ENCODE data around the gene ELAVL3. TPM values are rescaled to one million over a fixed set of nuclear protein-coding genes. Genes with fewer than 3 reads are reported as not detected.
A peak's percentile ranks its signal among the peaks of the same experiment; 100 is the strongest.

ELAVL3 gene
- total RNA-seq, 1 experiment from 2014 or later: 1.4 TPM

DNA sequence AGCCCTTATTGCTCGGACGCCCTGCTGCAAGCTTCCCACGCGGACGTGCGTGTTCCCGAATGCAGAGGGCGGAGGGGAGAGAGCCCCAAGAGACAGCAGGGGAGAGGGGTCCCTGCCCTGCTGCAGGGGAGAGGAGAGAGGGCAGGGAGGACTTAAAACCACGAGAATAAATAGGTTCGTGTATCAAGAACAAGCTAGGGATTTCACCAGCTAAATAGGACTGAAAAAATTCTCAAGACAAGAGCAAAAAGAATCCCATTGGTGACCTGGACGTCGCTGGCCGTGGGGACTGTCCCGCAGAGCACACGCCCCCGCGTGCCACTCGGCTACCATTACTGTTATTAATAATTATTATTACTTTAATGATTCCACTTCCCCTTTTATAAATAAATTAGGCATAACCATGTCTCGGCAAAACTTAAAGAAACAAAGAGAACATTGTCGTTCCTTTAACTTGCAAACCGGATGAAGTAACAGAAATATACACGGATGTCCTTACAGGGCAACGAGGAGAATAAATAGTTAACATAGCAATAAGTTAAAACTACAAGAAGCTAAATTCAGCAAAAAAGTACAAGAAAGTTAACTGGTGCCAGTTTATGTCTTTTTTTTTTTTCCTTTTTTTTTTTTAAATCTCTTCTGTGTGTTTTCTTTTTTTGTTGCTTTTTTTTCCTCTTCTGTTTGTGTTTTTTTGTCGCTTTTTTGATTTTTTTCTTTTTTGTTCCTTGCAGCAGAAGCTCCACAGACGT is 28.8 kb downstream of the ELAVL3 start:
- DNase-seq (ENCODE audit: low spot score) (no peak), ATAC-seq (no peak)
- H3K9me3 Mint-ChIP-seq: no peaks in the 10 kb centered on the region
- peaks cover 2% of the 10 kb centered on the region; the same call in 1 of the 2 replicates for H3K36me3 Mint-ChIP-seq
- TF ChIP-seq FOXP1 (CRISPR knock-in tag; IDR thresholded peaks at IDR 0.05; ENCODE audit: borderline replicate concordance): no peak
- TF ChIP-seq, protein P1, sequence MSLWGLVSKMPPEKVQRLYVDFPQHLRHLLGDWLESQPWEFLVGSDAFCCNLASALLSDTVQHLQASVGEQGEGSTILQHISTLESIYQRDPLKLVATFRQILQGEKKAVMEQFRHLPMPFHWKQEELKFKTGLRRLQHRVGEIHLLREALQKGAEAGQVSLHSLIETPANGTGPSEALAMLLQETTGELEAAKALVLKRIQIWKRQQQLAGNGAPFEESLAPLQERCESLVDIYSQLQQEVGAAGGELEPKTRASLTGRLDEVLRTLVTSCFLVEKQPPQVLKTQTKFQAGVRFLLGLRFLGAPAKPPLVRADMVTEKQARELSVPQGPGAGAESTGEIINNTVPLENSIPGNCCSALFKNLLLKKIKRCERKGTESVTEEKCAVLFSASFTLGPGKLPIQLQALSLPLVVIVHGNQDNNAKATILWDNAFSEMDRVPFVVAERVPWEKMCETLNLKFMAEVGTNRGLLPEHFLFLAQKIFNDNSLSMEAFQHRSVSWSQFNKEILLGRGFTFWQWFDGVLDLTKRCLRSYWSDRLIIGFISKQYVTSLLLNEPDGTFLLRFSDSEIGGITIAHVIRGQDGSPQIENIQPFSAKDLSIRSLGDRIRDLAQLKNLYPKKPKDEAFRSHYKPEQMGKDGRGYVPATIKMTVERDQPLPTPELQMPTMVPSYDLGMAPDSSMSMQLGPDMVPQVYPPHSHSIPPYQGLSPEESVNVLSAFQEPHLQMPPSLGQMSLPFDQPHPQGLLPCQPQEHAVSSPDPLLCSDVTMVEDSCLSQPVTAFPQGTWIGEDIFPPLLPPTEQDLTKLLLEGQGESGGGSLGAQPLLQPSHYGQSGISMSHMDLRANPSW (CRISPR knock-in tag; conservative IDR thresholded peaks at IDR 0.05; ENCODE audit: low read depth): no peak
- no peak for TF ChIP-seq ZNF416 (CRISPR knock-in tag; IDR thresholded peaks at IDR 0.05)
- TF ChIP-seq, protein P2, sequence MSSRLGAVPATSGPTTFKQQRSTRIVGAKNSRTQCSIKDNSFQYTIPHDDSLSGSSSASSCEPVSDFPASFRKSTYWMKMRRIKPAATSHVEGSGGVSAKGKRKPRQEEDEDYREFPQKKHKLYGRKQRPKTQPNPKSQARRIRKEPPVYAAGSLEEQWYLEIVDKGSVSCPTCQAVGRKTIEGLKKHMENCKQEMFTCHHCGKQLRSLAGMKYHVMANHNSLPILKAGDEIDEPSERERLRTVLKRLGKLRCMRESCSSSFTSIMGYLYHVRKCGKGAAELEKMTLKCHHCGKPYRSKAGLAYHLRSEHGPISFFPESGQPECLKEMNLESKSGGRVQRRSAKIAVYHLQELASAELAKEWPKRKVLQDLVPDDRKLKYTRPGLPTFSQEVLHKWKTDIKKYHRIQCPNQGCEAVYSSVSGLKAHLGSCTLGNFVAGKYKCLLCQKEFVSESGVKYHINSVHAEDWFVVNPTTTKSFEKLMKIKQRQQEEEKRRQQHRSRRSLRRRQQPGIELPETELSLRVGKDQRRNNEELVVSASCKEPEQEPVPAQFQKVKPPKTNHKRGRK (CRISPR knock-in tag; IDR thresholded peaks at IDR 0.05; ENCODE audit: borderline replicate concordance): no peak
- TF ChIP-seq NR3C1 (CRISPR knock-in tag; conservative IDR thresholded peaks at IDR 0.05; ENCODE audit: low read depth): no peak
- TF ChIP-seq GTF2I (CRISPR knock-in tag; conservative IDR thresholded peaks at IDR 0.05): no peak
- TF ChIP-seq, protein P3, sequence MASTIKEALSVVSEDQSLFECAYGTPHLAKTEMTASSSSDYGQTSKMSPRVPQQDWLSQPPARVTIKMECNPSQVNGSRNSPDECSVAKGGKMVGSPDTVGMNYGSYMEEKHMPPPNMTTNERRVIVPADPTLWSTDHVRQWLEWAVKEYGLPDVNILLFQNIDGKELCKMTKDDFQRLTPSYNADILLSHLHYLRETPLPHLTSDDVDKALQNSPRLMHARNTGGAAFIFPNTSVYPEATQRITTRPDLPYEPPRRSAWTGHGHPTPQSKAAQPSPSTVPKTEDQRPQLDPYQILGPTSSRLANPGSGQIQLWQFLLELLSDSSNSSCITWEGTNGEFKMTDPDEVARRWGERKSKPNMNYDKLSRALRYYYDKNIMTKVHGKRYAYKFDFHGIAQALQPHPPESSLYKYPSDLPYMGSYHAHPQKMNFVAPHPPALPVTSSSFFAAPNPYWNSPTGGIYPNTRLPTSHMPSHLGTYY (CRISPR knock-in tag; IDR thresholded peaks at IDR 0.05): no peak
- TF ChIP-seq, protein P4, sequence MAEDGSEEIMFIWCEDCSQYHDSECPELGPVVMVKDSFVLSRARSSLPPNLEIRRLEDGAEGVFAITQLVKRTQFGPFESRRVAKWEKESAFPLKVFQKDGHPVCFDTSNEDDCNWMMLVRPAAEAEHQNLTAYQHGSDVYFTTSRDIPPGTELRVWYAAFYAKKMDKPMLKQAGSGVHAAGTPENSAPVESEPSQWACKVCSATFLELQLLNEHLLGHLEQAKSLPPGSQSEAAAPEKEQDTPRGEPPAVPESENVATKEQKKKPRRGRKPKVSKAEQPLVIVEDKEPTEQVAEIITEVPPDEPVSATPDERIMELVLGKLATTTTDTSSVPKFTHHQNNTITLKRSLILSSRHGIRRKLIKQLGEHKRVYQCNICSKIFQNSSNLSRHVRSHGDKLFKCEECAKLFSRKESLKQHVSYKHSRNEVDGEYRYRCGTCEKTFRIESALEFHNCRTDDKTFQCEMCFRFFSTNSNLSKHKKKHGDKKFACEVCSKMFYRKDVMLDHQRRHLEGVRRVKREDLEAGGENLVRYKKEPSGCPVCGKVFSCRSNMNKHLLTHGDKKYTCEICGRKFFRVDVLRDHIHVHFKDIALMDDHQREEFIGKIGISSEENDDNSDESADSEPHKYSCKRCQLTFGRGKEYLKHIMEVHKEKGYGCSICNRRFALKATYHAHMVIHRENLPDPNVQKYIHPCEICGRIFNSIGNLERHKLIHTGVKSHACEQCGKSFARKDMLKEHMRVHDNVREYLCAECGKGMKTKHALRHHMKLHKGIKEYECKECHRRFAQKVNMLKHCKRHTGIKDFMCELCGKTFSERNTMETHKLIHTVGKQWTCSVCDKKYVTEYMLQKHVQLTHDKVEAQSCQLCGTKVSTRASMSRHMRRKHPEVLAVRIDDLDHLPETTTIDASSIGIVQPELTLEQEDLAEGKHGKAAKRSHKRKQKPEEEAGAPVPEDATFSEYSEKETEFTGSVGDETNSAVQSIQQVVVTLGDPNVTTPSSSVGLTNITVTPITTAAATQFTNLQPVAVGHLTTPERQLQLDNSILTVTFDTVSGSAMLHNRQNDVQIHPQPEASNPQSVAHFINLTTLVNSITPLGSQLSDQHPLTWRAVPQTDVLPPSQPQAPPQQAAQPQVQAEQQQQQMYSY (CRISPR knock-in tag; IDR thresholded peaks at IDR 0.05): no peak
- TF ChIP-seq, protein P5, sequence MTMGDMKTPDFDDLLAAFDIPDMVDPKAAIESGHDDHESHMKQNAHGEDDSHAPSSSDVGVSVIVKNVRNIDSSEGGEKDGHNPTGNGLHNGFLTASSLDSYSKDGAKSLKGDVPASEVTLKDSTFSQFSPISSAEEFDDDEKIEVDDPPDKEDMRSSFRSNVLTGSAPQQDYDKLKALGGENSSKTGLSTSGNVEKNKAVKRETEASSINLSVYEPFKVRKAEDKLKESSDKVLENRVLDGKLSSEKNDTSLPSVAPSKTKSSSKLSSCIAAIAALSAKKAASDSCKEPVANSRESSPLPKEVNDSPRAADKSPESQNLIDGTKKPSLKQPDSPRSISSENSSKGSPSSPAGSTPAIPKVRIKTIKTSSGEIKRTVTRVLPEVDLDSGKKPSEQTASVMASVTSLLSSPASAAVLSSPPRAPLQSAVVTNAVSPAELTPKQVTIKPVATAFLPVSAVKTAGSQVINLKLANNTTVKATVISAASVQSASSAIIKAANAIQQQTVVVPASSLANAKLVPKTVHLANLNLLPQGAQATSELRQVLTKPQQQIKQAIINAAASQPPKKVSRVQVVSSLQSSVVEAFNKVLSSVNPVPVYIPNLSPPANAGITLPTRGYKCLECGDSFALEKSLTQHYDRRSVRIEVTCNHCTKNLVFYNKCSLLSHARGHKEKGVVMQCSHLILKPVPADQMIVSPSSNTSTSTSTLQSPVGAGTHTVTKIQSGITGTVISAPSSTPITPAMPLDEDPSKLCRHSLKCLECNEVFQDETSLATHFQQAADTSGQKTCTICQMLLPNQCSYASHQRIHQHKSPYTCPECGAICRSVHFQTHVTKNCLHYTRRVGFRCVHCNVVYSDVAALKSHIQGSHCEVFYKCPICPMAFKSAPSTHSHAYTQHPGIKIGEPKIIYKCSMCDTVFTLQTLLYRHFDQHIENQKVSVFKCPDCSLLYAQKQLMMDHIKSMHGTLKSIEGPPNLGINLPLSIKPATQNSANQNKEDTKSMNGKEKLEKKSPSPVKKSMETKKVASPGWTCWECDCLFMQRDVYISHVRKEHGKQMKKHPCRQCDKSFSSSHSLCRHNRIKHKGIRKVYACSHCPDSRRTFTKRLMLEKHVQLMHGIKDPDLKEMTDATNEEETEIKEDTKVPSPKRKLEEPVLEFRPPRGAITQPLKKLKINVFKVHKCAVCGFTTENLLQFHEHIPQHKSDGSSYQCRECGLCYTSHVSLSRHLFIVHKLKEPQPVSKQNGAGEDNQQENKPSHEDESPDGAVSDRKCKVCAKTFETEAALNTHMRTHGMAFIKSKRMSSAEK (CRISPR knock-in tag; IDR thresholded peaks at IDR 0.05; ENCODE audit: borderline replicate concordance): no peak
- no peak for TF ChIP-seq ZNF121 (CRISPR knock-in tag; IDR thresholded peaks at IDR 0.05)
- TF ChIP-seq, protein P6, sequence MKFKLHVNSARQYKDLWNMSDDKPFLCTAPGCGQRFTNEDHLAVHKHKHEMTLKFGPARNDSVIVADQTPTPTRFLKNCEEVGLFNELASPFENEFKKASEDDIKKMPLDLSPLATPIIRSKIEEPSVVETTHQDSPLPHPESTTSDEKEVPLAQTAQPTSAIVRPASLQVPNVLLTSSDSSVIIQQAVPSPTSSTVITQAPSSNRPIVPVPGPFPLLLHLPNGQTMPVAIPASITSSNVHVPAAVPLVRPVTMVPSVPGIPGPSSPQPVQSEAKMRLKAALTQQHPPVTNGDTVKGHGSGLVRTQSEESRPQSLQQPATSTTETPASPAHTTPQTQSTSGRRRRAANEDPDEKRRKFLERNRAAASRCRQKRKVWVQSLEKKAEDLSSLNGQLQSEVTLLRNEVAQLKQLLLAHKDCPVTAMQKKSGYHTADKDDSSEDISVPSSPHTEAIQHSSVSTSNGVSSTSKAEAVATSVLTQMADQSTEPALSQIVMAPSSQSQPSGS (CRISPR knock-in tag; IDR thresholded peaks at IDR 0.05; ENCODE audit: borderline replicate concordance, low read depth): no peak
- TF ChIP-seq MXD4 (CRISPR knock-in tag; IDR thresholded peaks at IDR 0.05; ENCODE audit: borderline replicate concordance): no peak
- TF ChIP-seq SOX15 (CRISPR knock-in tag; IDR thresholded peaks at IDR 0.05): no peak
- peak overlapping the region; percentile 38 for H3K4me3 Mint-ChIP-seq
- H3K27ac Mint-ChIP-seq: peak overlapping the region; percentile 83
- POLR2A ChIA-PET: interaction anchor here (1.1 kb wide), 1 partner anchor 31 kb away, joined by 8 read pairs; no protein-coding TSS in a partner anchor
- CTCF ChIA-PET: interaction anchor here (0.6 to 2.4 kb wide), 26 partner anchors 8 to 792 kb away, joined by 3 to 37 read pairs (median 6); partner anchors contain the start of genes CCDC159, ECSIT, ELAVL3 and EPOR
- peaks cover 23% of the 10 kb centered on the region for H3K4me1 Mint-ChIP-seq
- no peaks in the 10 kb centered on the region; the same call in 1 of the 2 replicates for H3K27me3 Mint-ChIP-seq (ENCODE audit: low read depth)

All from WTC11 (cell line).